H54 (cell line): ENCODE measurements around the gene GRIK4.

Source experiments
- DNase-seq: peaks from one replicate; pipeline ENCODE4 v3.0.0; 2011; ENCODE audit warnings: low spot score, mixed read lengths; ENCODE audit not compliant: insufficient read length
- FAIRE-seq: peaks from 3 replicates; lab custom pipeline; 2011; peaks lifted over from hg19 to GRCh38; lab: Jason Lieb, UNC
- POLR2A ChIP-seq: IDR thresholded peaks from 2 replicates; pipeline ENCODE4 v1.6.1; 2011; ENCODE audit warnings: low read depth, mild to moderate bottlenecking, low read length

The GRIK4 gene

GRCh38 chr11:120800206-120800605, 288.7 kb downstream of the GRIK4 start:
- no peak for TF ChIP-seq POLR2A
- DNase-seq, result no peak
- no peak for FAIRE-seq

- no peak for TF ChIP-seq POLR2A
- FAIRE-seq (no peak), DNase-seq (peak; percentile 45)
Observed at GRCh38 chr11:120801801-120802689, 290.5 kb downstream of the GRIK4 start.

- DNase-seq (no peak), FAIRE-seq (no peak)
- TF ChIP-seq POLR2A, result no peak
Observed at GRCh38 chr11:120805960-120806555, 294.5 kb downstream of the GRIK4 start.

- FAIRE-seq (peak; percentile 75), DNase-seq (peak; percentile 76)
- no peak for TF ChIP-seq POLR2A
Observed at GRCh38 chr11:120807414-120808150, 296.0 kb downstream of the GRIK4 start.

- DNase-seq, result no peak
- no peak for TF ChIP-seq POLR2A
- FAIRE-seq, result no peak
Observed at GRCh38 chr11:120808616-120809050, 297.1 kb downstream of the GRIK4 start.

- DNase-seq, result peak; percentile 6
- FAIRE-seq, result no peak
- no peak for TF ChIP-seq POLR2A
Observed at GRCh38 chr11:120810251-120810650, 298.7 kb downstream of the GRIK4 start.

GRCh38 chr11:120811199-120811598, 299.7 kb downstream of the GRIK4 start:
- no peak for TF ChIP-seq POLR2A
- FAIRE-seq, result no peak

GRCh38 chr11:120811731-120812130, 300.2 kb downstream of the GRIK4 start:
- DNase-seq (no peak), FAIRE-seq (no peak)

More at GRCh38 chr11:120811199-120811598, 299.7 kb downstream of the GRIK4 start:
- DNase-seq, result no peak

GRCh38 chr11:120814531-120815318, 303.2 kb downstream of the GRIK4 start:
- TF ChIP-seq POLR2A, result no peak
- no peak for FAIRE-seq
- DNase-seq, result no peak

More at GRCh38 chr11:120811731-120812130, 300.2 kb downstream of the GRIK4 start:
- no peak for TF ChIP-seq POLR2A

GRCh38 chr11:120815319-120816100, 304.0 kb downstream of the GRIK4 start:
- TF ChIP-seq POLR2A, result no peak
- FAIRE-seq, result no peak
- no peak for DNase-seq

GRCh38 chr11:120816176-120816575, 304.6 kb downstream of the GRIK4 start:
- TF ChIP-seq POLR2A, result no peak
- FAIRE-seq, result no peak
- no peak for DNase-seq

GRCh38 chr11:120816711-120817110, 305.2 kb downstream of the GRIK4 start:
- TF ChIP-seq POLR2A, result no peak
- FAIRE-seq, result no peak
- DNase-seq, result no peak
